Neural cell (in vitro differentiated cells): Measurements from ENCODE around the gene TACC2. TPM values are rescaled to one million over a fixed set of nuclear protein-coding genes. Genes with fewer than 3 reads are reported as not detected.

Experiments
- H2AFZ ChIP-seq: fragments of 200-600, 300-800 bp; sonication (generic), shearing (Covaris generic); 2 replicates; pipeline ENCODE4 v1.6.0; 2014; ENCODE audit warnings: low read depth, mild to moderate bottlenecking, antibody characterized with exemption, low read length, moderate library complexity
- H3F3A ChIP-seq: fragments of 200-600 bp; shearing (Covaris generic); 2 replicates; pipeline ENCODE4 v1.6.1; 2016; ENCODE audit warnings: mild to moderate bottlenecking, moderate library complexity, mixed read lengths, antibody characterized with exemption, low read length; ENCODE audit not compliant: insufficient read depth, poor library complexity, severe bottlenecking
- H3K27ac ChIP-seq: fragments of 200-600, 300-800 bp; sonication (generic), shearing (Covaris generic); 2 replicates; pipeline ENCODE4 v1.5.1; 2014; ENCODE audit warnings: mild to moderate bottlenecking, low read length, moderate library complexity
- H3K27me3 ChIP-seq: fragments of 300-800, 200-600 bp; sonication (generic), shearing (Covaris generic); 2 replicates; pipeline ENCODE4 v1.6.0; 2014; ENCODE audit warnings: mild to moderate bottlenecking, low read depth, low read length, moderate library complexity; ENCODE audit not compliant: insufficient read depth
- H3K36me3 ChIP-seq: fragments of 300-800, 200-600 bp; sonication (generic), shearing (Covaris generic); 2 replicates; pipeline ENCODE4 v1.5.1; 2014; ENCODE audit warnings: mild to moderate bottlenecking, antibody characterized with exemption, low read length, moderate library complexity; ENCODE audit not compliant: insufficient read depth
- H3K4me2 ChIP-seq: fragments of 300-800, 200-600 bp; sonication (generic), shearing (Covaris generic); 2 replicates; pipeline ENCODE4 v1.6.0; 2014; ENCODE audit warnings: mild to moderate bottlenecking, low read length
- H3K4me3 ChIP-seq: fragments of 300-800, 200-600 bp; sonication (generic), shearing (Covaris generic); 2 replicates; pipeline ENCODE4 v1.5.1; 2014; ENCODE audit warnings: mild to moderate bottlenecking, low read length, moderate library complexity
- H3K79me2 ChIP-seq: fragments of 200-600 bp; shearing (Covaris generic); replicated peaks from 2 replicates; pipeline ENCODE4 v1.6.0; 2014; ENCODE audit warnings: mild to moderate bottlenecking, low read length, moderate library complexity; ENCODE audit not compliant: insufficient read depth
- H3K9ac ChIP-seq: fragments of 300-800, 200-600 bp; sonication (generic), shearing (Covaris generic); 2 replicates; pipeline ENCODE4 v1.6.1; 2016; ENCODE audit warnings: mild to moderate bottlenecking, low read length, mixed read lengths
- H3K9me2 ChIP-seq: fragments of 200-600 bp; shearing (Covaris generic); 2 replicates; pipeline ENCODE4 v1.6.1; 2016; ENCODE audit warnings: mild to moderate bottlenecking, low read length, mixed read lengths; ENCODE audit not compliant: insufficient read depth
- H3K9me3 ChIP-seq: fragments of 200-600, 300-800 bp; sonication (generic), shearing (Covaris generic); 2 replicates; pipeline ENCODE4 v1.6.1; 2016; ENCODE audit warnings: mild to moderate bottlenecking, mixed run types, low read length, moderate library complexity, mixed read lengths
- H4K20me1 ChIP-seq: fragments of 200-600 bp; shearing (Covaris generic); 2 replicates; pipeline ENCODE4 v1.6.1; 2016; ENCODE audit warnings: mild to moderate bottlenecking, mixed run types; ENCODE audit not compliant: insufficient read depth
- EP300 ChIP-seq: fragments of 450-650 bp; conservative IDR thresholded peaks from 2 replicates; pipeline ENCODE4 v1.6.1; 2014; ENCODE audit warnings: antibody characterized with exemption, mild to moderate bottlenecking, moderate library complexity; ENCODE audit not compliant: poor library complexity, severe bottlenecking
- EZH2 ChIP-seq: fragments of 200-600, 300-800 bp; shearing (Covaris generic), sonication (generic); IDR thresholded peaks from 2 replicates; pipeline ENCODE4 v1.6.1; 2014; ENCODE audit warnings: antibody characterized with exemption, low read length, borderline replicate concordance, mild to moderate bottlenecking; ENCODE audit not compliant: insufficient read depth, poor library complexity, severe bottlenecking
- MXI1 ChIP-seq: fragments of 450-650 bp; conservative IDR thresholded peaks from 2 replicates; pipeline ENCODE4 v1.6.1; 2014; ENCODE audit warnings: antibody characterized with exemption, mild to moderate bottlenecking; ENCODE audit not compliant: poor library complexity, severe bottlenecking
- POLR2AphosphoS5 ChIP-seq: IDR thresholded peaks from 2 replicates; pipeline ENCODE4 v1.6.1; 2012
- RAD21 ChIP-seq: fragments of 450-650 bp; conservative IDR thresholded peaks from 2 replicates; pipeline ENCODE4 v1.6.1; 2014; ENCODE audit warnings: antibody characterized with exemption, mild to moderate bottlenecking, moderate library complexity
- SMC3 ChIP-seq: fragments of 450-650 bp; conservative IDR thresholded peaks from 2 replicates; pipeline ENCODE4 v1.6.1; 2014; ENCODE audit warnings: antibody characterized with exemption, mild to moderate bottlenecking, moderate library complexity; ENCODE audit not compliant: poor library complexity
- TAF1 ChIP-seq: IDR thresholded peaks from 2 replicates; pipeline ENCODE4 v1.6.1; 2012; ENCODE audit warnings: low read depth
- polyA plus RNA-seq: library from polyadenylated mRNA; depleted of rRNA; stranded (reverse); fragments of >200 nt; gene quantifications from 2 replicates; pipeline ENCODE4 v1.2.3, GENCODE V29; 2014
- TF ChIP-seq, protein P1 (sequence below): fragments of 450-650 bp; IDR thresholded peaks from 2 replicates; pipeline ENCODE4 v1.5.1; 2014; ENCODE audit warnings: antibody characterized with exemption, mild to moderate bottlenecking, moderate library complexity; ENCODE audit not compliant: poor library complexity, severe bottlenecking
- TF ChIP-seq, protein P2 (sequence below): IDR thresholded peaks from 2 replicates; pipeline ENCODE4 v1.6.1; 2012; ENCODE audit warnings: borderline replicate concordance

TACC2 gene
- polyA plus RNA-seq, 1 donor from 2014 or later, result 17.6 TPM

DNA sequence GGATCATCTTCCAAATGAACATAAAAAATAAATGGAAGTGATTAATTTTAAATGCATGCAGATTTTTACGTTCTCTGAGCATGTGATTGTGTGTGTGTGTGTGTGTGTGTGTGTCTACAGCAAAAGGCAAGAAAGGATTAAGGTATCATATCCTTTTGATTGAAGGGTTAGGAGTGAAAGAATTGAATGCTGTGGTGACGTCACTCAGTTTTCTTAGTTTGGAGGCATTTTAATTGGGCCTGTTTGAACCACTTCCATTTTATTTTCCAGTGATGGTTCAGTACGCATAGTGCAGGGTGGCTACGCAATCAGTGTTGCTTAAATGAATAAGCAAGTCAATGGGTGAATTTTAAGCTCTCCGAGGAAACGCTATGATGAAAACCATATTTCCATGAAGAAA lies 31.3 kb downstream of the TACC2 start:
- no peaks in the 10 kb centered on the region for H3K27me3 ChIP-seq
- no peaks in the 10 kb centered on the region for H3K36me3 ChIP-seq
- no peaks in the 10 kb centered on the region for H3K79me2 ChIP-seq
- no peak overlapping the region for H3K4me3 ChIP-seq
- no peak overlapping the region for H2AFZ ChIP-seq
- H3K4me2 ChIP-seq, result no peak overlapping the region
- H3K9me2 ChIP-seq, result no peaks in the 10 kb centered on the region
- H3F3A ChIP-seq, result no peaks in the 10 kb centered on the region
- no peaks in the 10 kb centered on the region for H4K20me1 ChIP-seq
- no peak overlapping the region for H3K9ac ChIP-seq
- H3K27ac ChIP-seq, result no peak overlapping the region
- H3K9me3 ChIP-seq, result no peaks in the 10 kb centered on the region
- no peak for TF ChIP-seq POLR2AphosphoS5
- no peak for TF ChIP-seq TAF1
- no peak for TF ChIP-seq SMC3

DNA sequence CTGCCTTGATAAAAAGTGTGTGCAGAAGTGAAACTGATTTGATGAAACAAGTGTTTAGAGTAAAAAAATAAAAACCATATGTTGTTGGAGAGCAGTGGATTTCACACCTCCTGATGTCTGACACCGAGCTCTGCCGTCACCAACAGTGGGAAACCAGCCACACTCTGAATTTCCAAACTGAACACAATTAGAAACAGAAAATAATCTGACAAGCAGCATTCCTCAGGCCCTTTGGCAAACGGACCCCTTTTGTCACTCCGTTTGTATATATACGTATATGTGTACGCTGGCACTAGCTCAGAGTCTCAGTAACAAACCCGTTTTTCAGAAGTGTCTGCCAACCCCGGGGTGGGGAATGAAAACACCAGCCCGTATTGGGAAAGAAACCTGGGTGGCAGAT lies 32.4 kb downstream of the TACC2 start:
- TF ChIP-seq TAF1 (no peak), RAD21 (no peak), SMC3 (no peak), EP300 (no peak), MXI1 (no peak)
- TF ChIP-seq, protein P1, sequence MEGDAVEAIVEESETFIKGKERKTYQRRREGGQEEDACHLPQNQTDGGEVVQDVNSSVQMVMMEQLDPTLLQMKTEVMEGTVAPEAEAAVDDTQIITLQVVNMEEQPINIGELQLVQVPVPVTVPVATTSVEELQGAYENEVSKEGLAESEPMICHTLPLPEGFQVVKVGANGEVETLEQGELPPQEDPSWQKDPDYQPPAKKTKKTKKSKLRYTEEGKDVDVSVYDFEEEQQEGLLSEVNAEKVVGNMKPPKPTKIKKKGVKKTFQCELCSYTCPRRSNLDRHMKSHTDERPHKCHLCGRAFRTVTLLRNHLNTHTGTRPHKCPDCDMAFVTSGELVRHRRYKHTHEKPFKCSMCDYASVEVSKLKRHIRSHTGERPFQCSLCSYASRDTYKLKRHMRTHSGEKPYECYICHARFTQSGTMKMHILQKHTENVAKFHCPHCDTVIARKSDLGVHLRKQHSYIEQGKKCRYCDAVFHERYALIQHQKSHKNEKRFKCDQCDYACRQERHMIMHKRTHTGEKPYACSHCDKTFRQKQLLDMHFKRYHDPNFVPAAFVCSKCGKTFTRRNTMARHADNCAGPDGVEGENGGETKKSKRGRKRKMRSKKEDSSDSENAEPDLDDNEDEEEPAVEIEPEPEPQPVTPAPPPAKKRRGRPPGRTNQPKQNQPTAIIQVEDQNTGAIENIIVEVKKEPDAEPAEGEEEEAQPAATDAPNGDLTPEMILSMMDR, result no peak
- TF ChIP-seq, protein P2, sequence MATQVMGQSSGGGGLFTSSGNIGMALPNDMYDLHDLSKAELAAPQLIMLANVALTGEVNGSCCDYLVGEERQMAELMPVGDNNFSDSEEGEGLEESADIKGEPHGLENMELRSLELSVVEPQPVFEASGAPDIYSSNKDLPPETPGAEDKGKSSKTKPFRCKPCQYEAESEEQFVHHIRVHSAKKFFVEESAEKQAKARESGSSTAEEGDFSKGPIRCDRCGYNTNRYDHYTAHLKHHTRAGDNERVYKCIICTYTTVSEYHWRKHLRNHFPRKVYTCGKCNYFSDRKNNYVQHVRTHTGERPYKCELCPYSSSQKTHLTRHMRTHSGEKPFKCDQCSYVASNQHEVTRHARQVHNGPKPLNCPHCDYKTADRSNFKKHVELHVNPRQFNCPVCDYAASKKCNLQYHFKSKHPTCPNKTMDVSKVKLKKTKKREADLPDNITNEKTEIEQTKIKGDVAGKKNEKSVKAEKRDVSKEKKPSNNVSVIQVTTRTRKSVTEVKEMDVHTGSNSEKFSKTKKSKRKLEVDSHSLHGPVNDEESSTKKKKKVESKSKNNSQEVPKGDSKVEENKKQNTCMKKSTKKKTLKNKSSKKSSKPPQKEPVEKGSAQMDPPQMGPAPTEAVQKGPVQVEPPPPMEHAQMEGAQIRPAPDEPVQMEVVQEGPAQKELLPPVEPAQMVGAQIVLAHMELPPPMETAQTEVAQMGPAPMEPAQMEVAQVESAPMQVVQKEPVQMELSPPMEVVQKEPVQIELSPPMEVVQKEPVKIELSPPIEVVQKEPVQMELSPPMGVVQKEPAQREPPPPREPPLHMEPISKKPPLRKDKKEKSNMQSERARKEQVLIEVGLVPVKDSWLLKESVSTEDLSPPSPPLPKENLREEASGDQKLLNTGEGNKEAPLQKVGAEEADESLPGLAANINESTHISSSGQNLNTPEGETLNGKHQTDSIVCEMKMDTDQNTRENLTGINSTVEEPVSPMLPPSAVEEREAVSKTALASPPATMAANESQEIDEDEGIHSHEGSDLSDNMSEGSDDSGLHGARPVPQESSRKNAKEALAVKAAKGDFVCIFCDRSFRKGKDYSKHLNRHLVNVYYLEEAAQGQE, result no peak
- H3K4me3 ChIP-seq, result no peak overlapping the region
- no peak overlapping the region for H2AFZ ChIP-seq

DNA sequence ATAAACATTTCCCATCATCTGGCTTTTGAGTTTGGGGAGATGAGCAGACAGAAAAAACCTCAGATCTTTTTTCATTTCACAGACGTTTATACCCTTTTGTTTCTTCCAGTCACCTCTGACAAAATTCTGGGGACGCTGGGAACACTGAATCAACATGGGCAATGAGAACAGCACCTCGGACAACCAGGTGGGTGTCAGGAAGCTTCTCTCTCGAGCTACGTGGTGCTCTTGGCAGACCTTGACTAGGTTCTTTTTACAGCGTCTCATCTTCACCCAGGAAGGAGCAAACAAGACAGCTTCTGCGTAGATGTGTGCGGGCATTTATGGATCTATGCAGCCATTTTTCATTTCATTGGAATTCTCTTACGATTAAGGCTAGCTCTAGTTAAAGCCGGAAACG lies 32.9 kb downstream of the TACC2 start:
- no peak for TF ChIP-seq MXI1
- TF ChIP-seq TAF1, result no peak
- TF ChIP-seq, protein P1, result no peak
- no peak for TF ChIP-seq RAD21
- no peak for TF ChIP-seq EZH2
- TF ChIP-seq SMC3, result no peak
- no peak for TF ChIP-seq POLR2AphosphoS5
- TF ChIP-seq EP300, result no peak
- TF ChIP-seq, protein P2, result no peak
- Histone ChIP-seq H3K9me2 (no peaks in the 10 kb centered on the region), H3F3A (no peaks in the 10 kb centered on the region), H3K79me2 (no peaks in the 10 kb centered on the region), H3K4me2 (no peak overlapping the region), H3K27ac (no peak overlapping the region), H3K4me3 (no peak overlapping the region), H3K36me3 (no peaks in the 10 kb centered on the region), H4K20me1 (no peaks in the 10 kb centered on the region), H2AFZ (no peak overlapping the region), H3K9me3 (no peaks in the 10 kb centered on the region), H3K9ac (no peak overlapping the region), H3K27me3 (no peaks in the 10 kb centered on the region)

More for the DNA sequence above, 32.4 kb downstream of the TACC2 start:
- Histone ChIP-seq H3K27ac (no peak overlapping the region), H4K20me1 (no peaks in the 10 kb centered on the region), H3K9ac (no peak overlapping the region), H3K79me2 (no peaks in the 10 kb centered on the region), H3K4me2 (no peak overlapping the region), H3K27me3 (no peaks in the 10 kb centered on the region), H3K36me3 (no peaks in the 10 kb centered on the region), H3K9me3 (no peaks in the 10 kb centered on the region), H3F3A (no peaks in the 10 kb centered on the region), H3K9me2 (no peaks in the 10 kb centered on the region)
